HepG2 (cell line): ENCODE results near the gene BTRC. TPM values are rescaled to one million over a fixed set of nuclear protein-coding genes. Genes with fewer than 3 reads are reported as not detected.

Source experiments
- DBP ChIP-seq: sonication (generic); formaldehyde crosslinking; IDR thresholded peaks from 2 replicates; pipeline ENCODE4 v1.4.0; 2020; ENCODE audit warnings: missing genetic modification reagents; ENCODE audit errors: not compliant biosample characterization
- EZH2 ChIP-seq: conservative IDR thresholded peaks from 2 replicates; pipeline ENCODE4 v1.6.1; 2012; ENCODE audit warnings: mild to moderate bottlenecking, low read depth, low read length, moderate library complexity
- FOSL2 ChIP-seq: sonication (generic); formaldehyde crosslinking; IDR thresholded peaks from 2 replicates; pipeline ENCODE4 v1.4.0; 2020; ENCODE audit warnings: missing genetic modification reagents
- HBP1 ChIP-seq: IDR thresholded peaks from 2 replicates; pipeline ENCODE4 v1.6.1; 2016; ENCODE audit warnings: low read depth, control low read depth
- HDAC1 ChIP-seq: sonication (generic); formaldehyde crosslinking; IDR thresholded peaks from 2 replicates; pipeline ENCODE4 v1.5.1; 2020; ENCODE audit warnings: mild to moderate bottlenecking, missing genetic modification reagents
- HDAC2 ChIP-seq: sonication (generic); formaldehyde crosslinking; IDR thresholded peaks from 2 replicates; pipeline ENCODE4 v1.4.0; 2020; ENCODE audit warnings: missing genetic modification reagents
- MAFG ChIP-seq: sonication (generic); formaldehyde crosslinking; IDR thresholded peaks from 2 replicates; pipeline ENCODE4 v1.5.1; 2020; ENCODE audit warnings: mild to moderate bottlenecking, missing genetic modification reagents
- MAZ ChIP-seq, 2 experiments: sonication (generic) in 1 of 2; formaldehyde crosslinking in 1 of 2; IDR thresholded peaks; 2 replicates each; pipeline versions ENCODE4 v1.5.0 to v1.6.1; 2012 to 2020; ENCODE audit warnings: low read depth in 2 of 2, mild to moderate bottlenecking in 2 of 2, borderline replicate concordance in 1 of 2, improper control_type of control experiment in 1 of 2, low read length in 1 of 2, missing genetic modification reagents in 1 of 2, moderate library complexity in 1 of 2
- MED1 ChIP-seq: sonication (generic); formaldehyde crosslinking; IDR thresholded peaks from 2 replicates; pipeline ENCODE4 v1.4.0; 2020; ENCODE audit warnings: missing genetic modification reagents
- MEIS1 ChIP-seq: sonication (generic); formaldehyde crosslinking; IDR thresholded peaks from 2 replicates; pipeline ENCODE4 v1.9.0; 2021; ENCODE audit warnings: mild to moderate bottlenecking, missing genetic modification reagents, moderate library complexity, borderline replicate concordance
- NFATC3 ChIP-seq: sonication (generic); formaldehyde crosslinking; IDR thresholded peaks from 2 replicates; pipeline ENCODE4 v1.5.1; 2020; ENCODE audit warnings: mild to moderate bottlenecking, missing genetic modification reagents
- NFYB ChIP-seq: sonication (generic); formaldehyde crosslinking; IDR thresholded peaks from 2 replicates; pipeline ENCODE4 v1.4.0; 2020; ENCODE audit warnings: missing genetic modification reagents
- SP5 ChIP-seq: IDR thresholded peaks from 2 replicates; pipeline ENCODE4 v1.6.1; 2016; ENCODE audit warnings: low read depth, borderline replicate concordance
- ZFP91 ChIP-seq: sonication (generic); formaldehyde crosslinking; IDR thresholded peaks from 2 replicates; pipeline ENCODE4 v1.9.0; 2022; ENCODE audit warnings: missing genetic modification reagents, mild to moderate bottlenecking, borderline replicate concordance
- ZHX2 ChIP-seq, 2 experiments: sonication (generic) in 1 of 2; formaldehyde crosslinking in 1 of 2; IDR thresholded peaks; 2 replicates each; pipeline versions ENCODE4 v1.6.1 to v1.9.0; 2014 to 2022; ENCODE audit warnings: antibody characterized with exemption in 1 of 2, borderline replicate concordance in 1 of 2, inconsistent platforms in 1 of 2, low read depth in 1 of 2, missing genetic modification reagents in 1 of 2
- ZMYM3 ChIP-seq: sonication (generic); formaldehyde crosslinking; IDR thresholded peaks from 2 replicates; pipeline ENCODE4 v1.5.1; 2020; ENCODE audit warnings: mild to moderate bottlenecking, missing genetic modification reagents
- ZNF335 ChIP-seq: sonication (generic); formaldehyde crosslinking; IDR thresholded peaks from 2 replicates; pipeline ENCODE4 v1.4.0; 2020; ENCODE audit warnings: missing genetic modification reagents
- ZNF878 ChIP-seq: sonication (generic); formaldehyde crosslinking; IDR thresholded peaks from 2 replicates; pipeline ENCODE4 v1.8.1; 2023; ENCODE audit warnings: mild to moderate bottlenecking, missing genetic modification reagents, moderate library complexity
- polyA plus RNA-seq, 8 experiments: library from polyadenylated mRNA; depleted of rRNA in 3 of 8; stranded (reverse) in 7 of 8; unstranded in 1 of 8; fragments of >200 nt; fragmentation: Illumina TruSeq in 4 of 8; extraction: Trizol in 4 of 8; gene quantifications; 2 replicates each; pipeline versions ENCODE4 v1.2.1 to v1.2.3, GENCODE V29; 2011 to 2016; ENCODE audit warnings: low read depth in 4 of 8, missing spikeins in 1 of 8, mixed read lengths in 1 of 8; ENCODE audit not compliant: insufficient read depth in 1 of 8
- total RNA-seq, 5 experiments: library from RNA; depleted of rRNA; stranded (reverse); fragments of >200 nt; fragmentation: Illumina TruSeq; extraction: Trizol; gene quantifications; 2 replicates each; pipeline ENCODE4 v1.2.3, GENCODE V29; 2016; ENCODE audit warnings: low read depth in 1 of 5

BTRC gene
- total and polyA plus RNA-seq, 2 of the 13 experiments (the other 11 are each of a cell fraction or from before 2014, with no cell fraction given) = 12.0 to 14.4 TPM

GRCh38 chr10:101353692-101354327 lies at the start of gene BTRC (continued):
- no peak; the same call in 1 of the 2 replicates for TF ChIP-seq ZFP91 (CRISPR knock-in tag)
- peak; percentile 68 for TF ChIP-seq NFYB
- no peak for TF ChIP-seq EZH2
- peak; percentile 79 for TF ChIP-seq ZNF335
- 0 out of 2 replicates have a peak, but pooled peaks have one; percentile 23 for TF ChIP-seq MEIS1 (CRISPR knock-in tag)
- TF ChIP-seq FOSL2 (CRISPR knock-in tag) = peak; percentile 27; the same call in 1 of the 2 replicates
- peak; percentile 95 for TF ChIP-seq MAZ (IDR thresholded peaks at IDR 0.05; ENCODE audit: borderline replicate concordance, low read depth, low read length)
- peak; percentile 97 for TF ChIP-seq MAZ (CRISPR knock-in tag; IDR thresholded peaks at IDR 0.05; ENCODE audit: low read depth)
- no peak for TF ChIP-seq NFATC3 (CRISPR knock-in tag)
- TF ChIP-seq SP5 = peak; percentile 60
- TF ChIP-seq HDAC1 = peak; percentile 45
- TF ChIP-seq ZNF878 (CRISPR knock-in tag) = no peak; the same call in 1 of the 2 replicates
- no peak for TF ChIP-seq ZMYM3
- peak; percentile 32; the same call in 1 of the 2 replicates for TF ChIP-seq MED1 (CRISPR knock-in tag)
- TF ChIP-seq ZHX2 (IDR thresholded peaks at IDR 0.05; ENCODE audit: low read depth) = 0 out of 2 replicates have a peak, but pooled peaks have one; percentile 59
- TF ChIP-seq ZHX2 (CRISPR knock-in tag; IDR thresholded peaks at IDR 0.05; ENCODE audit: borderline replicate concordance) = no peak
- no peak for TF ChIP-seq DBP (CRISPR knock-in tag)
- no peak for TF ChIP-seq MAFG (CRISPR knock-in tag)
- peak; percentile 28; the same call in 1 of the 2 replicates for TF ChIP-seq HBP1 (CRISPR knock-in tag)
- peak; percentile 47; the same call in 1 of the 2 replicates for TF ChIP-seq HDAC2 (CRISPR knock-in tag)
